HL-60 (cell line): Measurements from ENCODE around the gene TFCP2.
"Not testable (repeated sequence)": the region's sequence is repeated elsewhere in the genome, so short reads cannot be mapped to it uniquely, and the experiment has no call there.

Experiments
- DNase-seq, 2 experiments: peaks; one replicate each; pipeline ENCODE4 v3.0.0-alpha.2; 2010 to 2020; ENCODE audit warnings: low read depth in 1 of 2, low spot score in 1 of 2
- H3K27ac ChIP-seq: fragments of 250-450 bp; sonication (Bioruptor Pico); replicated peaks from 2 replicates; pipeline ENCODE4 v1.5.1; 2020; ENCODE audit warnings: mild to moderate bottlenecking, moderate library complexity
- H3K27me3 ChIP-seq: fragments of 250-450 bp; sonication (Bioruptor Pico); 2 replicates; pipeline ENCODE4 v1.5.1; 2021; ENCODE audit warnings: mild to moderate bottlenecking, moderate library complexity; ENCODE audit not compliant: insufficient read depth, poor library complexity, severe bottlenecking
- H3K4me3 ChIP-seq: replicated peaks from 2 replicates; pipeline ENCODE4 v1.5.1; 2011; ENCODE audit warnings: mild to moderate bottlenecking, control low read depth, low read length; ENCODE audit not compliant: insufficient read depth
- CTCF ChIP-seq: IDR thresholded peaks from one replicate; pipeline ENCODE4 v1.5.1; 2011; ENCODE audit warnings: low read length, control low read depth, inconsistent platforms; ENCODE audit not compliant: insufficient read depth
- GABPA ChIP-seq: IDR thresholded peaks from 2 replicates; pipeline ENCODE4 v1.6.1; 2012; ENCODE audit warnings: low read depth
- POLR2AphosphoS5 ChIP-seq: IDR thresholded peaks from 2 replicates; pipeline ENCODE4 v1.6.1; 2012; ENCODE audit warnings: low read depth
- SPI1 ChIP-seq: IDR thresholded peaks from 2 replicates; pipeline ENCODE4 v1.6.1; 2012; ENCODE audit warnings: low read depth, mild to moderate bottlenecking, borderline replicate concordance
- TF ChIP-seq, protein P1 (sequence below): IDR thresholded peaks from 2 replicates; pipeline ENCODE4 v1.6.1; 2012; ENCODE audit warnings: low read depth; ENCODE audit not compliant: insufficient replicate concordance

Gene TFCP2

GRCh38 chr12:51080136-51080535, 92.8 kb downstream of the TFCP2 start:
- Histone ChIP-seq H3K27ac (no peak overlapping the region), H3K27me3 (no peaks in the 10 kb centered on the region), H3K4me3 (no peak overlapping the region)
- DNase-seq: no peak
- TF ChIP-seq GABPA (no peak), POLR2AphosphoS5 (no peak), CTCF (no peak), SPI1 (no peak)
- TF ChIP-seq, protein P1, sequence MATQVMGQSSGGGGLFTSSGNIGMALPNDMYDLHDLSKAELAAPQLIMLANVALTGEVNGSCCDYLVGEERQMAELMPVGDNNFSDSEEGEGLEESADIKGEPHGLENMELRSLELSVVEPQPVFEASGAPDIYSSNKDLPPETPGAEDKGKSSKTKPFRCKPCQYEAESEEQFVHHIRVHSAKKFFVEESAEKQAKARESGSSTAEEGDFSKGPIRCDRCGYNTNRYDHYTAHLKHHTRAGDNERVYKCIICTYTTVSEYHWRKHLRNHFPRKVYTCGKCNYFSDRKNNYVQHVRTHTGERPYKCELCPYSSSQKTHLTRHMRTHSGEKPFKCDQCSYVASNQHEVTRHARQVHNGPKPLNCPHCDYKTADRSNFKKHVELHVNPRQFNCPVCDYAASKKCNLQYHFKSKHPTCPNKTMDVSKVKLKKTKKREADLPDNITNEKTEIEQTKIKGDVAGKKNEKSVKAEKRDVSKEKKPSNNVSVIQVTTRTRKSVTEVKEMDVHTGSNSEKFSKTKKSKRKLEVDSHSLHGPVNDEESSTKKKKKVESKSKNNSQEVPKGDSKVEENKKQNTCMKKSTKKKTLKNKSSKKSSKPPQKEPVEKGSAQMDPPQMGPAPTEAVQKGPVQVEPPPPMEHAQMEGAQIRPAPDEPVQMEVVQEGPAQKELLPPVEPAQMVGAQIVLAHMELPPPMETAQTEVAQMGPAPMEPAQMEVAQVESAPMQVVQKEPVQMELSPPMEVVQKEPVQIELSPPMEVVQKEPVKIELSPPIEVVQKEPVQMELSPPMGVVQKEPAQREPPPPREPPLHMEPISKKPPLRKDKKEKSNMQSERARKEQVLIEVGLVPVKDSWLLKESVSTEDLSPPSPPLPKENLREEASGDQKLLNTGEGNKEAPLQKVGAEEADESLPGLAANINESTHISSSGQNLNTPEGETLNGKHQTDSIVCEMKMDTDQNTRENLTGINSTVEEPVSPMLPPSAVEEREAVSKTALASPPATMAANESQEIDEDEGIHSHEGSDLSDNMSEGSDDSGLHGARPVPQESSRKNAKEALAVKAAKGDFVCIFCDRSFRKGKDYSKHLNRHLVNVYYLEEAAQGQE: no peak

- not testable (repeated sequence) for H3K27me3 ChIP-seq, DNase-seq, H3K4me3 ChIP-seq, H3K27ac ChIP-seq
These were observed 94.1 kb downstream of the TFCP2 start for GRCh38 chr12:51078866-51079265.

GRCh38 chr12:51078346-51078745, 94.6 kb downstream of the TFCP2 start:
- not testable (repeated sequence) for H3K4me3 ChIP-seq, H3K27me3 ChIP-seq, DNase-seq, H3K27ac ChIP-seq

DNA sequence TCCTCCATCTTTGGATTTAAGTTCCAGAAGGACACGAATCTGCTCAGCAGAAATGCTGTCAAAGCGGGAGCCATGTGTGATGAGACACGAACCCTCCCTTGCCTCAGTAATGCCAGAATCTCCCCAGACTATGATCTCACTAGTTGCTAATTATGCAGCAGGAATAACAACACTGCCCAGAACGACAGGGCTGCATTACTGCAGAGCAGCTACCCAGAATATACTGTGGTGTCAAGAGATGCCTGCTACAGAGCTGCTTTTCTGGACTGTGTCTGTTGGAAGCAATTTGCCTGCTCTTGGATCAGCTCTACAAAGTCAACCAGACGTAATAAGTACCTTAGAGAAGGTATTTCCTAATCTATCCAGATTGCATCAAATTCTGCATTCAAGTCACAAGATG, 95.0 kb downstream of the TFCP2 start:
- DNase-seq: no peak
- Histone ChIP-seq H3K27me3 (no peaks in the 10 kb centered on the region), H3K4me3 (no peak overlapping the region), H3K27ac (no peak overlapping the region)
- TF ChIP-seq SPI1 (no peak), GABPA (no peak), POLR2AphosphoS5 (no peak), CTCF (no peak)
- TF ChIP-seq, protein P1: no peak

DNA sequence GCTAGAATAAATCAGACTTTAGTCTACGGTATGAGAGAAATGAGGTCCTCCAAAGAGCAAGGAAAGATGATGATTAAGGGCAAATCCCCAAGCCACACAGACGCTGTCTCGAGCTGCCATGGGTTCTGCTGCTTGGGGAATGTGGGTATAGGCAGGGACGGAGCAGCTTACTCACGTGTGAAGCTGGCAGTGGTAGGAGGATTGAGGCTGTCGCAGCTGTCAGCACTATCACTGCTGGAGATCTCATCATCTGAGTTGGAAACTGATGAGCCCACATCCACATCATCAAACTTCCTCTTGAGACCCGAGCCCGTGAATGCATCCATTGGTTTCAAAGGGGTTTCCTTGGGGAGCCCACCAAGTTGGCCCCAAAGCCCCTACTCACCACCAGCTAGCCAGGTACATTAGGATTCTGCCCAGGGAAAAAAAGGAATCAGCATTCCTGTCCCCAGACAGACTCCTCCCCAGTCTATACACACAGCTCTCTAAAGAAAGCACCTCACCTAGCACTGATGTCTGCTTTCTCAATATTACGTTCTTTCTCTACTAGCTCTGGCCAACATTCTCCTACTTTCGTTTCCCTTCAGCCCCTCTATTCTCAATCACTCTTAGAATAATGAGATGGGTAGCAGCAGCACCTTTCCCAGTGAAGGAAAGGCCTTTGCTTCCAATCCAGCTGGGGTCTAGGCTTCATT, 96.6 kb downstream of the TFCP2 start:
- no peak overlapping the region for H3K4me3 ChIP-seq
- no peak for TF ChIP-seq GABPA
- TF ChIP-seq POLR2AphosphoS5: no peak
- TF ChIP-seq CTCF: no peak
- TF ChIP-seq, protein P1: no peak
- TF ChIP-seq SPI1: no peak
- no peak overlapping the region for H3K27ac ChIP-seq

More for the DNA sequence above, 96.6 kb downstream of the TFCP2 start:
- DNase-seq: peak in 1 of 2 experiments; percentile 26
- H3K27me3 ChIP-seq: no peaks in the 10 kb centered on the region
